T47D (cell line): ENCODE measurements around the gene GUCY1B1.

ENCODE experiments used
- DNase-seq, 2 experiments: peaks; one replicate each; pipeline versions ENCODE4 v3.0.0 to v3.0.0-alpha.2; 2011 to 2012; ENCODE audit warnings: low read depth in 1 of 2, low spot score in 1 of 2
- JUND ChIP-seq: IDR thresholded peaks from 2 replicates; pipeline ENCODE4 v1.6.1; 2012; ENCODE audit warnings: low read depth
- in situ Hi-C: cut with HindIII; loops from 2 replicates; pipeline ENCODE4 v1.10.0; 2016; ENCODE audit warnings: low sequenced_read_pairs, low pct_unique_long_range_greater_than_20kb

Gene GUCY1B1

DNA sequence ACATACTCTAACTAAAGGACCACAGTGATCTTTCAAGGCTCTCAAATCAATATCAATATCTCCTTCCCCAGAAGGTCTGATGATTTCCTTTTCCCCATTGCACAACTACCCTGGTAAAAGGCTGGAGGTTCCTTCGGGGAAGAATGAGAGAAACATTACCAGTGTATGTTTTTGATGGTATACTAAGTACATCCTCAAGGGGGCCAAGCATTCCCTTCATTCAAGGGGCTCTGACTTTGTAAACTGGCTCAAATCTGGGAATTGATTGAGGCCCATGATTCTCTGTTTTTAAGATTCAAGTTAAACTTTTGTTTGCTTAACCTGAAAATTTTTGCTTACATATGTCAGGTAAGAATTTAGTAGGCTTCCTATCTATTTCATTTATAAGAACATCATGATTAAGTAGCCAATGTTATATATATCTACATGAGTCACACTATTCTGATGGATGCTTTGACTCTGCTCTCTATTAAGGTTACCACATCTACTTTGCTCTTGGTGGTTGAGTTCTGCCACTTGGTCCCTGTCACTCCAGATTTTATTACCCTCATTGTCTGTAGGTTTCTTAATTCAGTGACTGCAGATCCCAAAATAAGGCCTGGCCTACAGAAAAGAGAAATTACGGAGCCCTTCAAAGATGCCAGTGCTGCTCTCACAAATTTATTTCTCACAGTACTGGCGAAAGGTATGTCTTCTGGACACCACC lies 16.4 kb upstream of the GUCY1B1 start:
- in situ Hi-C loops = no loop called here
- TF ChIP-seq JUND = no peak
- no peak for DNase-seq

DNA sequence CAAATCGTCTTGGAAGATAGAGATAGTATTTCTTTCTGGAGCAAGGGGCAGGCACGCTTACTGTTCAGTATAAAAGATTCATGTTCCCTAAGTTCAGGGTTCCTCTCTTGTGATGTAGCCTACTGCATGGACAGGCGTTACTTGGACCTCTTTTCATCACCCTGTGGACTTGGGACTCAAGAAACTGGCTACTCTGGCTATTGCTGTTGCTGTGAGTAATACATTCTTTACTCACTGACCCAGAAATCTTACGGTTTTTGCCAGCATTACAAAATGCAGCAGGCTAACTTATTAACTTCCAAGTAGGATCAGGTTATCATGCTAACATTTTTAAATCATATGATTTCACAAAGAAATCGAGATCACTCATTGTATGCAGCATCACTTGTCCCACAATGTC lies 12.8 kb upstream of the GUCY1B1 start:
- DNase-seq = no peak
- in situ Hi-C loops = no loop called here
- TF ChIP-seq JUND = no peak

DNA sequence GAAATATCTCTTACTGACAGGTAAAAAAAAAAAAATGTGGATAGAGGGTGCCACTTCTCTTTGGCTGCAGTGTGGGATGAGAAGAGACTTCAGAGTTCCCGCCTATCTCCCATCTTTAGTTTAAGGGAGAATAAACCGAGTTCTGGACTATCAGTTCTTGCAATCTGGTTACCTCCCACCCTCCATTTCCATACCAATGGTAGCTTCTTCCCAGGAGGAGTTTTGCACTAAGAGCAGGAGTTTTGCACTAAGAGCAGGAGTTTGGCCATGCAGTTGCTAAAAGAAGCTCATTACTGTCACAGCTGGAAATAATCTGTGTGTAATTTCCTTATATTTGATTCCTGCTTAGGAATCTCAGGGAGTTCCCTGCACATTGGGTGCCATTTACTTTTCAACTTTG lies 10.8 kb upstream of the GUCY1B1 start:
- in situ Hi-C loops = no loop called here
- no peak for TF ChIP-seq JUND
- DNase-seq = no peak

DNA sequence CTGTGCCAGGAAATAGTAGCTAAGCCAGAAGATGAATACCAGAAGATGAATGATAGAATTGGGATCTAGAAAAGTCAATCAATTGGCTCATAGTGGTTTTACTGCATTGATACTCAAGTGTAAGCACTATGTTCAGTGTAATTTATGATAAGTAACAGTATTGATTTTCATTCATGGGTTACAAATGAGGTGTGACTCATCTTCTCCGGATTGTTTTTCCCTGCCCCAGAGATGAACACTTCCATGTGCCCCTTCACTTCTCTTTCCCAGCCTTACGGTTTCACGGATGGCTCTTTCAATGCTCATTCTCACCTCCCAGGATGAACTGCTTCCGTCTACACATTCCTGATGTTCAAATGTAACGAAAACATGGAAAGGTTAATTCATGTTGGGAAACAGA lies 9.8 kb upstream of the GUCY1B1 start:
- no peak for DNase-seq
- in situ Hi-C loops = no loop called here
- TF ChIP-seq JUND = no peak

DNA sequence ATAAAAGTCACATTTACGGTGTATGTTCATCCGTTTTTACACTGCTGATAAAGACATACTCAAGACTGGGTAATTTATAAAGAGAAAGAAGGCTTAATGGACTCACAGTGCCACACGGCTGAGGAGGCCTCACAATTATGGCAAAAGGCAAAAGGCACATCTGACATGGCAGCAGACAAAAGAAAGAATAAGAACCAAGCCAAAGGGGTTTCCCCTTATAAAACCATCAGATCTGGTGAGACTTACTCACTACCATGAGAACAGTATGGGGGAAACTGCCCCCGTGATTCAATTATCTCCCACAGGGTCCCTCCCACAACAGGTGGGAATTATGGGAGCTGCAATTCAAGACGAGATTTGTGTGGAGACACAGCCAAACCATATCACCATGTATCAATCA lies 7.3 kb upstream of the GUCY1B1 start:
- no peak for DNase-seq
- TF ChIP-seq JUND = no peak
- in situ Hi-C loops = no loop called here

DNA sequence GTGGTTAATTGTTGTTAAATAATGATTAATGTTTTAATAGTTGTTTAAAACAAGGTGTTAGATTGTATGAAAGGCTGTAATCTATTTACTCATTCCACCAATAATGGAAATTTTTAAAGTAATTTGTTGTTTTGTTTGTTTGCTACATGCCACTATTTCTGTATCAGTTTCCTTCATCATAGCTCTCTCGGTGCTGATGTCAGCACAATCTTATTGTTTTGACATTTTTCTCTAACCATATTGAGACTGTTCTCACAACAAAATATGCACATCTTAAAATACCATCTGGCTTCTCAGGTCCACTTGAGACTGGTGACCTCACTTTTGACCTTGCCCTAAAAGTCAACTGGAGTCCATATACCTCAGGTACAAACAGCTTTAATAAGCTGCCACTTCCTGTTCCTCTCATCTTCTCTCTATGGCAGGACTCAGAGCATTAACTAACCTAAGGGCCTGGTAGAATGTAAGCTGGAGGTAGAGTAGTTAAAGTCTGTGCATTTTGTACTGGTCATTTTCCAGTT lies 1.0 kb upstream of the GUCY1B1 start:
- no peak for DNase-seq
- in situ Hi-C loops = no loop called here
- no peak for TF ChIP-seq JUND

DNA sequence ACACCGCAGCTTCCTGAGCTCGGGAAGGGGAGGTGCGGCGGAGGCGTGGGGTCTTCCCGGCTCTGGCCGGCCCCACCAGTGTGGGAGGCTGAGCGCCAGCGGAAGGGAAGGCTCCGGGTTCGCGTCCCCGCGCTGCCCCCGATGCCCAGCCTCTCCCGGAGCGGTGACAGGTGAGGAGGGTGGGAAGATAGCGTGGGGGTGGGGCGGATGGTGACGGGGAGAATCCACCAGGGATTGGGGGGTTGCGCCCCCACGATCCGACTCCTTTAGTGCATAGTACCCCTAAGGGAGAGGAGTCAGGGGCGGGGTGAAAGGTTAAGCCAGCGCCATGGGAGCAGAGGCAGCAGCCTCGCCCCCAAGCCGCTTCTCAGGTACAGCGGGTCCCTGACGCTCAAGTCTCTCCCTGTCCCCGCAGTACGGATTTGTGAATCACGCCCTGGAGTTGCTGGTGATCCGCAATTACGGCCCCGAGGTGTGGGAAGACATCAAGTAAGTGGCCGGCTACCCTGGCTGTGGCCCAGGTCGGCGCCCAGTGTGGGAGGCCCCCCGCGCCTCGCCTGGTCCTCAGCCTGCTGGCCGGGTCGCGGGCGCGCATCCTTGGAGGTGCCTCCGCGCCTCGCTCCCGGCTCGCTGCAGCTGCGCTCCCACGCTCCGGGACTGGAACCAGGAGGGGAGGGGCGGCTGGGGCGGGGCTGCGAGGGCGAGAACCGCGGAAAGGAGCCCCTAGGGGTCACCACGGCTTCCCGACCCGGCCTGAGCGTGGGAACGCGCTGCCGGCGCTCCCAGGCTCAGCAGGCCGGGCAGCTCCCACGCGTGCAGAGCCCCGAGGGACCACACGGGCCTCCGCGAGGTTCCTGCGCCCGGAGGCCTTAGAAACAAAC lies 791 bp downstream of the GUCY1B1 start:
- no peak for TF ChIP-seq JUND
- in situ Hi-C loops = no loop called here
- no peak for DNase-seq

DNA sequence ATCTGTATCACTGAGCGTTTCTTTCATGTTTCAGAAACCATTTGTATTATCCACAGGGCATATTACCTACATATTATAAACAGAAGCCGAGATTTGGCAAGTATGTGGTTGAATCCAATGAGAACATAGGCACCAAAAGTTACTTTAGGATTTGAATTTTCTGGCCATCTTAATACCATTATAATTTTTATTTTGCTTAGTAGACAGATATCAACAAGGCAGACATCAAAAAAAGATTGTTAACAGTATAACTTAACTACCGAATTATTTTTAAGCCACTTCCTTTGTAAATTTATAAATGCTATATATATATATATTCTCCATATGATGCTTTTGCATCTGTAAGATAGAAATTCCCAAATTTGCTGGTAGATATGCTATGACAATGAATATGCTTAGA lies 2.2 kb downstream of the GUCY1B1 start:
- in situ Hi-C loops = no loop called here
- DNase-seq = no peak
- no peak for TF ChIP-seq JUND

DNA sequence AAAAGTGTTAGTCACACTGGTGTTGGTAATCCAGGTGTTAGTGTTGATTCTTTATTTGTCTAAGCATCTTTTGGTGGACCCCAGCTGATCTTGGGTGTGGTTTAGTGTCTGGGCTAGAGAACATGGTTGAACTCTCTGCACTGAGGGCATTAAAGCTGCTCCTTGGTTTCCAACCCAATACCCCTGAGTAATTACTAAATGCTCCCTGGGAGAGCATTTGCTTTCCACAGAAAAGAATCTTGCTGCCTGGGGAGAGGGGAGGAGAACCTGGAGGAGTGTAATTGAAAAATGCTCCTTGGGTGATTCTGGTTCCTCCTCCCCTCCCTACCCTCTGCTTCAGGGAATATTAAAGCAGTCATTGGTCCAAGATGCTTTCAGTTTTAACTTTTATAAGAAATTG lies 3.1 kb downstream of the GUCY1B1 start:
- no peak for DNase-seq
- TF ChIP-seq JUND = no peak
- in situ Hi-C loops = no loop called here

DNA sequence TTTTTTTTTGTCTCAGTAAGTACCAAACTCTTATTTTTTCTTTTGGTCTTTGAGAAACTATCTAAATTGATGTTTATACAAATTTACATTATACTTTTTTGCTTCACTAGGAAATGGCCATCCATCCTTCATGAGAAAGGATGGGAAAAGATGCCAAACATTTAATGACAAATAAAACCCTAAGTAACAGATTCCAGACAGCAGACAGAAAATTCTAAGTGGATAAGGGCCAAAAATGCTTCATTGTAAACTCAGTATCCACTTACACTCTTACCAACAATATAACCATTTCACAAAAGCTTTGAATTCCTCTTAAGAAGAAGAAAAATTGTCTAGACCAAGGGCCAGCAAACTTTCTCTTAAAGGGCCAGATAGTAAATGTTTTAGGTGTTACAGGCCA lies 3.5 kb downstream of the GUCY1B1 start:
- in situ Hi-C loops = no loop called here
- no peak for DNase-seq
- no peak for TF ChIP-seq JUND

DNA sequence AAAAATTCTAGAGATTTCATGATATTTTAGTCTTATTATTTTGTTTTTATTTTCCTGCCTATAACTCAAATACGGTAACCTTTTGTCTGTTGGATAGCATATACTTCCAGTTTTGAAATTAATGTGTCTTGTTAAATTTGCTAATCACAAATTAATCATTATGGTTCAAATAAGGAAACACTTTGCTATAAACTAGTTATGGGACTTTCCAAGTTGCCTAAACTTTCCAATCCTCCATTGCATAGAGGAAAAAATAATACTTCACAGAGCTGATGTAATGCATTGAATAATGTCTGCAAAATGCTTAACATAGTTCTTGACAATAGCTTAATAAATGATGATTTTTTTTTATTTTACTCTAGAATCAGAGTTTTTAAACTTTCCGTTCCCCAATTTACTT lies 4.7 kb downstream of the GUCY1B1 start:
- DNase-seq = no peak
- in situ Hi-C loops = no loop called here
- no peak for TF ChIP-seq JUND

DNA sequence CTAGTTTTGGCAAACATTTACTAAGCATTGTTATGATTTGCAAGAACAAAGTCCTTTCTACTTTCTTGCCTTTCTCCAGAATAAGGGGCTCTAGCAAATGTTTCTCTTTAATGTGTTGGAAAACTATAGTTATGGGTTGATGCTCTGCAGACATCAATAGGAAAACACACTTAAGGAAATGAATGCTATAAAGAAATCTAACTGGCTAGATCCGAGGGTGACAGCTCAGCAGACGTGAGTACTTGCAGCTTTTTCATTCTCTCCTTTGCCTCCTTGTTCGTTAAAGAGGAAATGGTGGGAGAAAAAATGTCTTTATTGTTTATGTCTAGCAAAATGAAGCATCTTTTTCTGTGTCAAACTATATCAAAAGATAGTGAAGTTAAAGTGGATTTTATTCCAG lies 6.3 kb downstream of the GUCY1B1 start:
- no peak for TF ChIP-seq JUND
- DNase-seq = no peak
- in situ Hi-C loops = no loop called here

DNA sequence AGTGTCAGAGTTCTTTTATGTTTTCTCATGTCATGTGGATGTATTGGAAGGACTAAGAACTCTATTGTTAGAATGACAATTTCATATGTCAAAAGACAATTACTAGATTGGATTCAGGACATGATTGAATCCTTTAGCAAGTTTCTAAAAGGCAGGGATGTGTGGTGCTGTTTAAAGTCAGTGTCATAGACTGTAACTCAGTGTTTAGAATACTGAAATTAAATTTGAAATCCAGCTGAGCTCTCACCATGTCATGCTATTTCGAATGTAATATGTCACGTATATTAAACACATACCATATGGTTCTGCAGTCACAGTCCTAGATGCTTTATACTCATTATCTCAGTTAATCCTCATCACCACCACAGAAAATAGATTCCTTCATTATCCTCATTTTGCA lies 7.8 kb downstream of the GUCY1B1 start:
- DNase-seq = no peak
- no peak for TF ChIP-seq JUND
- in situ Hi-C loops = no loop called here
